ENCODE data around the gene CMTM1.

The CMTM1 gene

GRCh38 chr16:66569131-66569530 lies 2.9 kb downstream of the CMTM1 start:
- H3K36me3 Mint-ChIP-seq, result peaks cover 9% of the 10 kb centered on the region
- peaks cover 14% of the 10 kb centered on the region for H3K4me1 Mint-ChIP-seq
- H3K9me3 Mint-ChIP-seq, result peaks cover 3% of the 10 kb centered on the region
- no peaks in the 10 kb centered on the region for H3K27me3 Mint-ChIP-seq
- H3K4me3 Mint-ChIP-seq, result no peak overlapping the region
- no peak overlapping the region for H3K27ac Mint-ChIP-seq

DNA sequence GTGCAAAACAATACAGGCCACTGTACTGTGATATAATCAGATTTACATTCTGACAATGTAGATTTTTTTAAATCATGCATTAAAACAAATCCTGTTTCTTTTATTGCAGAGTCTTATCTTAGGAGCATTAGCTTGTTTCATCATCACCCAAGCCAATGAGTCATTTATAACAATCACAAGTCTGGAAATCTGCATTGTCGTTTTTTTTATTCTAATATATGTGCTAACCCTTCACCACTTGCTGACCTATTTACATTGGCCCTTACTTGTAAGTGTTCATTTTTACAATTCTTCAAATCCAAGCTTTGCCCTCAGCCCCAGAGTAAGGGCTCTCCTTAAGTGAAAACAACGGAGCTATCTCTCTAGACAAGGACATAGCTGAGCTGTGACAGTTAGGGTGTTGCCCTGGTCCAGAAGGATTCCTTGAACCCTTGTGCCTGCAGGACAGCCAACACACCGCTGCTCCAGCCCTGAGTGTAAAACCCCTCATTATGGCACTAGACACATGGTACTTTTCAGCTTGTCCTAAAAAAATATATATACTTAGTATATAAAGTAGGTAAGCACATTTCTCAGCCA lies 3.7 kb downstream of the CMTM1 start:
- no peaks in the 10 kb centered on the region for H3K27me3 Mint-ChIP-seq
- peaks cover 9% of the 10 kb centered on the region for H3K36me3 Mint-ChIP-seq
- peaks cover 3% of the 10 kb centered on the region for H3K9me3 Mint-ChIP-seq
- H3K27ac Mint-ChIP-seq, result no peak overlapping the region
- H3K4me1 Mint-ChIP-seq, result peaks cover 10% of the 10 kb centered on the region
- H3K4me3 Mint-ChIP-seq, result no peak overlapping the region

- H3K27ac Mint-ChIP-seq, result no peak overlapping the region
- no peak overlapping the region for H3K4me3 Mint-ChIP-seq
- H3K36me3 Mint-ChIP-seq, result peaks cover 4% of the 10 kb centered on the region
- peaks cover 9% of the 10 kb centered on the region for H3K4me1 Mint-ChIP-seq
- peaks cover 2% of the 10 kb centered on the region for H3K9me3 Mint-ChIP-seq
- H3K27me3 Mint-ChIP-seq, result no peaks in the 10 kb centered on the region
These were observed 6.1 kb downstream of the CMTM1 start for GRCh38 chr16:66572356-66572755.

DNA sequence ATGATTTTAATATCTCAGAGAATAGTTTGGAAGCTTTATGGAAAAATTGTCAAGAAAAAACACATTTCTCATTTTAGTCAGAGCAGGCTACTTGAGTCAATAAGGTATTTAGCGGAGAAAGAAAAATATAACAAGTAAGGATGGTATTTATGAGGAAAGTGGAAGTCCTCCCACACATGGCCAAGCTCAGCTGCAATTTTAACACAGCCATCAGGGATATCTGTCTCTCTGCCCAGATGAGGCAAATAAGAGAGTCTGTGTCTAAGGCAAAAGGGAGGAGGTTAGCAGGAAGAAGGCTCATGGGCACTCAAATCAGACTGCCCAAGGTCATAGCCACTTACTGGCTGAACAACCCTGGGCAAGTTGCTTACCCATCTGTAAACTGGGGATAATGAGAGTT lies 7.8 kb downstream of the CMTM1 start:
- no peaks in the 10 kb centered on the region for H3K9me3 Mint-ChIP-seq

DNA sequence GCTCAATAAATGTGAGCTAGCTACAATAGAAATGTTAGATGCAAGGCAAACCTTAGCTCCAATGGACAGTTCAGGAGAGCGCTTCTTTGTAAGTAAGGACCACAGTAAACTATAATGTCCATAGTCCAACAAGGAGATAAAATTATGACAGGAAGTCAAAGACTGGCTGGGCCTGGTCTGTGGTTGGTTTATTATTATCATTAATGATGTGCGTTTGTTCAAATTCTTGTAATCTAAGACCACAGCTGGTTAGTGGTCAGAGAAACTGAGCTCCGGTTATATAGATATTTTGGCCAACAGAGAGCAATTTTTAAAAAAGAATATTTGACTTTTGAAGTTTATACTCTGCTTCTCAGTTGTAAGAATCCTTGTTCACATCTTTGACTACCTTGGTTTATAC lies 8.3 kb downstream of the CMTM1 start:
- H3K27ac Mint-ChIP-seq, result no peak overlapping the region
- H3K27me3 Mint-ChIP-seq, result peaks cover 5% of the 10 kb centered on the region
- H3K9me3 Mint-ChIP-seq, result no peaks in the 10 kb centered on the region
- H3K36me3 Mint-ChIP-seq, result no peaks in the 10 kb centered on the region
- H3K4me3 Mint-ChIP-seq, result no peak overlapping the region
- H3K4me1 Mint-ChIP-seq, result peaks cover 7% of the 10 kb centered on the region

More for the DNA sequence above, 7.8 kb downstream of the CMTM1 start:
- Mint-ChIP-seq H3K27me3 (peaks cover 3% of the 10 kb centered on the region), H3K4me3 (no peak overlapping the region), H3K27ac (no peak overlapping the region), H3K36me3 (no peaks in the 10 kb centered on the region), H3K4me1 (peaks cover 4% of the 10 kb centered on the region)

GRCh38 chr16:66575060-66575459 lies 8.8 kb downstream of the CMTM1 start:
- H3K27me3 Mint-ChIP-seq, result peaks cover 8% of the 10 kb centered on the region
- peaks cover 8% of the 10 kb centered on the region for H3K4me1 Mint-ChIP-seq
- no peaks in the 10 kb centered on the region for H3K9me3 Mint-ChIP-seq
- H3K36me3 Mint-ChIP-seq, result no peaks in the 10 kb centered on the region
- H3K4me3 Mint-ChIP-seq, result no peak overlapping the region
- H3K27ac Mint-ChIP-seq, result no peak overlapping the region

GRCh38 chr16:66576296-66576695 lies 10.1 kb downstream of the CMTM1 start:
- H3K4me3 Mint-ChIP-seq, result no peak overlapping the region
- no peaks in the 10 kb centered on the region for H3K36me3 Mint-ChIP-seq
- peaks cover 8% of the 10 kb centered on the region for H3K27me3 Mint-ChIP-seq
- H3K27ac Mint-ChIP-seq, result no peak overlapping the region
- peaks cover 8% of the 10 kb centered on the region for H3K4me1 Mint-ChIP-seq
- no peaks in the 10 kb centered on the region for H3K9me3 Mint-ChIP-seq

DNA sequence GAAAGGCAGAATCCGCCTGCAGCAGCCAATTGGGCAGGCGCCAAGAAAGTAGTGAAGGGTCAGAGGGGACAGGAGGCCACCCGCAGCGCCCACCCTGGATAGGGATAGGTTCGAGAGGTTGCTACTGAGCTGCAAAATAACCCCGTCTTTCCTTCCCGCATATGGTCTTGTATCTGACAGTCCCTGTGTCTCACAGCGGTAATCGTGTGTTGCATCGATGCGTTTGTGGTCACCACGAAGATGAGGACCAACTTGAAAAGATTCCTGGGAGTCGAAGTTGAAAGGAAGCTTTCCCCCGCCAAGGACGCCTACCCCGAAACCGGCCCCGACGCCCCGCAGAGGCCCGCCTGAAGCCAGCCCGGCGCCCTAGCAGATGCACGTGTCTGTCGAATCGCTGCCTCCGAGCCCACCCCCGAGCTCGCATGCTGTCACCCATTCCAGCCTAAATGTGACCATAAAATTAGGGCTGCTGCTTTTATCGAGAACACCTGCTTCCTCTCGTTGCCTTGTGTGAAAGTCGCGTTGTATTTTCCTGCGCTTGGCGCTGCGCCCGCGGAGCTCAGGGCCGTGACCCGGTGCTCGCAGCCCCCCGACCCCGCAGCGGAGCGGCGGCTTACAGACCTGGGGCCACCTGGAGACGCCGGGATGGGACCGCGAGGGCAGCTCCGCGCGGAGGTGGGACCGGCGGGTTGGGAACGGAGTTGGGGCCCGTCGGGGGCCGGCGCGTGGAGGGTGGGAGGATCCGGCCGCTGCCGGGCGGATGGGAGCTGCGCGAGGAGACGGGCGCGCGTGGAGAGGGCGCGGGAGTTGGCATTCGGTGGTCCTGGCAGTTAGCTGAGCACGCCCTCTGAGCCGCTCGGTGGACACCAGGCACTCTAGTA lies 12.7 kb downstream of the CMTM1 start, which contains the start of gene CMTM2:
TSS of gene CMTM2 (plus strand) at position 813 of the 881 bp plus-strand sequence. CDS start 145 bp downstream, outside the sequence.
- Mint-ChIP-seq H3K36me3 (no peaks in the 10 kb centered on the region), H3K27me3 (peaks cover 8% of the 10 kb centered on the region), H3K4me1 (peaks cover 8% of the 10 kb centered on the region), H3K9me3 (no peaks in the 10 kb centered on the region), H3K27ac (no peak within 1 kb of the TSS), H3K4me3 (peak within 1 kb of the TSS; percentile 75)

DNA sequence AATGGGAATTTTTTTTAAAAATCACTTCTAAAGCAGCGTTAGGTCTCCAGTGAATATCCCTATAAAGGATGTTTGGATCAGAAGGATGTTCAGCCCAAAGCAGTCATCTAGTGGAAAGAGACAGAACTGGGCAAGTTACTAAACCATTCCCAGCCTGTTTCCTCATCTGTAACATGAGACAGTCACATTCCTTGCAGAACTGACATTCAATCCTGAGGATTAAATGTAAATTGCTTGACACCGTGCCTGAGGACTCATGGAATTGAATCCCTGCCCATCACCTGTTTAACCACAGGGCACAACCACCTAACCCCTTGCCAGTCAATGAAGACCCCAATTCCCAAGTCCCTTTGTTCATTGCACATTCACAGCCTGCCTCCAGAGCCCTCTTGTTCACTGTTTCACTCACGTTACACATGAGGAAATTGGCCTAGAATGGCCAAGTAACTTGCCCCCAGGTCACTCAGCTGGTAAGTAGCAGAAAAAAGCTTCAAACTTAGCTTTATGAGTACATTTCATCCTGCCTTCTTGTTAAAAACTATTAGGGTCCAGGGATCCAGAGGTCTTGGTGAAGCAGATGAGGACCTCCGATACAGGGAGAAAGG lies 14.5 kb downstream of the CMTM1 start:
- Mint-ChIP-seq H3K36me3 (no peaks in the 10 kb centered on the region), H3K4me1 (peaks cover 8% of the 10 kb centered on the region), H3K4me3 (no peak overlapping the region), H3K9me3 (no peaks in the 10 kb centered on the region), H3K27ac (no peak overlapping the region), H3K27me3 (peaks cover 8% of the 10 kb centered on the region)

DNA sequence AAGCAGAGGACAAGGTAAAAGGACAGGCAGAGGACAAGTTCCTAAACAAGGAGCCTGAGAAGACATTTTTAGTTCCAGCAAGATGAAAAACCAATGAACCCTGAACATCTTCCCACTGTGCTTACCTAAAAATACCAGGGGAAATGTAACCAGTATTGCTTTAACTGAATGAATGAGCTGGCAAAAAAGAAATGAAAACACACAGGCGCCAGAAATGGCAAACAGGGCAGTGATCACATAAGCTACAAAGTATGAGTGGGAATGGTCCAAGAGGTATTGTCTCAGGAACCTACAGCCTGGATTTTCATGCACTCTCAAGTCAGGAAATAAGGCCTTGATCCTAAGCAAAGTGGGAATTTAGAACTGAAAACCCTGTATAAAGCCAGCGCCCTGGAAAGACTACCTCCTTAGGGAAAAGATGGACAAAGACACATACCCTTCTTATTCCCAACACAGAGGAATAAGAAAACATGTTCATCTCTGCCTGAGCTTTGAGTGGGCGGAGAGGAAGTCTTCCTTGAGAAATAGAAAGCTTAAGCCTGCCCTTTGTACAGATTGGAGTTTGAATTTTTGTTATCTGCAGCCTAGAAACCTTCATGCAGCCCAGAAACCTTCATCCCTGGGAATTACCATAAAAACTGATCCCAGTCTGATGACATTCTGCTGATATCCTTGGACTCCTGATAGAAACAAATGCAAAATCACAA lies 15.2 kb downstream of the CMTM1 start:
- peaks cover 8% of the 10 kb centered on the region for H3K27me3 Mint-ChIP-seq
- no peak overlapping the region for H3K4me3 Mint-ChIP-seq
- peaks cover 8% of the 10 kb centered on the region for H3K4me1 Mint-ChIP-seq
- H3K36me3 Mint-ChIP-seq, result no peaks in the 10 kb centered on the region
- H3K27ac Mint-ChIP-seq, result peak overlapping the region; percentile 35
- H3K9me3 Mint-ChIP-seq, result no peaks in the 10 kb centered on the region

DNA sequence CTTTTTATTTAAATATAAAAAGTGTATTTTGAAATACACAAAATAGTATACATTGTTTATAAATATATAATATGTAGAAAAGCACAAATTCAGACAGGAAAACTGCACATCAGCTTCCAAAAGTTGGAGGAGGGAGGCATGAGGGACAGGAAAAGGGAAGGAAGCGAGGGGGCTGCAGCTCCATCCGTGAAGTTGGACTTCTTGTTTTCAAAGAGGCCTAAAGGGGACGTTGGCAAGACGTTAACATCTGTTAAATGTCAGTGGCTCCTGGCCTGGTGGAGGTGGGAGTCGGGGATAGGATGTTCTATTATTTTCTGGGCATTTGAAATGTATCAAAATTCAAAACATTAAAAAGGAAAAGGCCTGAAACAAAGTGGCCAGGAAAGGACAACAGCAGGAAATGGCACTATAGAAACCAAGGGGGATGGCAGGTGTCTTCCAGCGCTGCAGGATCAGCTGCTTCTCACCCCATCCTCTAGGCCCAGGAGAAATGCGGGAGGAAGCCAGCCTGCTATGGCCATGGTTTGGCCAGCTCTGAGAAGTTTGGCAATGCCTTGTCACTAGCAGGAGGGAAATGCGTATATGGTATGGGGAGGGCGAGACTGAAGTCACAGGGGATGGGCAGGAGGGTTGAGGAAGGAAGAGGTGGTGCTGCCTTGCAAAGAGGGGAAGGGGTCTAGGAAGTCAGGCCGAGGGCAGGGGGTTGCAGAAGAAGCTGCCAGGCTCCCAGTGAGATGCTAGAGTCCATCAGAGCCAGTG lies 19.4 kb downstream of the CMTM1 start:
- Mint-ChIP-seq H3K36me3 (no peaks in the 10 kb centered on the region), H3K27ac (no peak overlapping the region), H3K27me3 (no peaks in the 10 kb centered on the region), H3K4me3 (no peak overlapping the region), H3K9me3 (no peaks in the 10 kb centered on the region), H3K4me1 (peaks cover 28% of the 10 kb centered on the region)

- H3K27me3 Mint-ChIP-seq, result no peaks in the 10 kb centered on the region
- H3K27ac Mint-ChIP-seq, result peak overlapping the region; percentile 84
- peaks cover 30% of the 10 kb centered on the region for H3K4me1 Mint-ChIP-seq
- H3K36me3 Mint-ChIP-seq, result no peaks in the 10 kb centered on the region
- H3K4me3 Mint-ChIP-seq, result no peak overlapping the region
- H3K9me3 Mint-ChIP-seq, result no peaks in the 10 kb centered on the region
These were observed 21.8 kb downstream of the CMTM1 start for GRCh38 chr16:66587881-66588600.

DNA sequence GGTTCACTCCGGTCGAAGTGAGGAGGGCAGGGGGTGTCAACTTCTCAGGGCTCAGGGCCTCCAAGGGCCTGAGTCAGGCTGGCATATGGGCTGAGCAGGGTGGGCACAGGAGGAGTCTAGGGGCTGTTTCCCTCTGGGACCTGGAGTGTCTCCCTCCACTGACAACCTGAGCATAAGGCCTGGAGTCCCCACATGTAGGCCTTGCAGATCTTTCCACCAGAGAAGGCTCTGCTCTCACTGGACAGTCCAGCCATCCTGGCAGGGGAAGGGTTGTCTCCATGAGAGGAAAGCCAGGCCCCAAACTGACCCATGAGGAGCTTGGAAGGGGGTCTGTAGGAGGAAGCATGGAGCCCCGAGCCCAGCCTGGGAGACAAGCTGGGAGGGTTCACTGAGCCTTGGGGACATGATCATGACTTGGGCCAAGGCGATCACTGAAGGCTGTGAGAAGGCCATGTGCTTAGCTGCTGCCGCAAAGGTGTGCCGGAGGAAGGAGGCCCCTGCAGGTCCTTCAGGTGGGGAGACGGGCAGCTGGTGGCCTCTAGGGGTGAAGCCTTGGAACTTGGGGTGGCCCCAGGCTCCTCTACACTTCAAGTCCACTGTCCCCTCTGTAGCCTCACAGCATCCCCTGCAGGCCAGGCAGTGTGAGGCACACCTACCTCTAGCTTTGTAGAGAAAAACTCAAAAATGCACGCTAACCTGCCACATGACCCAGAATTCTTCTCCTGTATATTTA lies 22.9 kb downstream of the CMTM1 start:
- Mint-ChIP-seq H3K27ac (peak overlapping the region; percentile 49), H3K36me3 (no peaks in the 10 kb centered on the region), H3K4me3 (peak overlapping the region; percentile 78), H3K9me3 (no peaks in the 10 kb centered on the region), H3K27me3 (no peaks in the 10 kb centered on the region), H3K4me1 (peaks cover 30% of the 10 kb centered on the region)

DNA sequence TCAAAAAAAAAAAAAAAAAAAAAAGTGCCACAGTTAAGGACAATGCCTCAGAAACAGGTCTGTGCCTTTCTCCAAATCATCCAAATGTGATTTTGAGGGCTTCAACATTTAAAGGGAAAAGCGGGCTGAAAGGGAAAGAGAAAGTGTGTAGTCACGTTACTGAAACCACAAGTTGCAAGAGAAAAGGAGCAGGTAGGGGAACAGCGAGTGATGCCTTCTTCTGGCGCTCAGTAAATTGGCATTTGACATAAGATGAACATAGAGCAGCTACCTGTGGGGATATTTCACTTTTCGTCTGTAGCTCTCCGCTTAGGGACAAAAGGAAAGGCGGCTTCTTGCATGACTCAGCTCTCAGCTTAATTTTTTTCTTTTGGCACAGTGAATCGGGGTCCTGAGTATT lies 24.1 kb downstream of the CMTM1 start:
- Mint-ChIP-seq H3K36me3 (no peaks in the 10 kb centered on the region), H3K27me3 (no peaks in the 10 kb centered on the region), H3K9me3 (no peaks in the 10 kb centered on the region), H3K27ac (peak overlapping the region; percentile 31), H3K4me3 (peak overlapping the region; percentile 78), H3K4me1 (peaks cover 30% of the 10 kb centered on the region)
